ENCODE data around the gene NUDT8. TPM values are rescaled to one million over a fixed set of nuclear protein-coding genes. Genes with fewer than 3 reads are reported as not detected.

Gene NUDT8
- total RNA-seq, 6 experiments from 2014 or later: 2.0 to 3.0 (median 2.6) TPM

DNA sequence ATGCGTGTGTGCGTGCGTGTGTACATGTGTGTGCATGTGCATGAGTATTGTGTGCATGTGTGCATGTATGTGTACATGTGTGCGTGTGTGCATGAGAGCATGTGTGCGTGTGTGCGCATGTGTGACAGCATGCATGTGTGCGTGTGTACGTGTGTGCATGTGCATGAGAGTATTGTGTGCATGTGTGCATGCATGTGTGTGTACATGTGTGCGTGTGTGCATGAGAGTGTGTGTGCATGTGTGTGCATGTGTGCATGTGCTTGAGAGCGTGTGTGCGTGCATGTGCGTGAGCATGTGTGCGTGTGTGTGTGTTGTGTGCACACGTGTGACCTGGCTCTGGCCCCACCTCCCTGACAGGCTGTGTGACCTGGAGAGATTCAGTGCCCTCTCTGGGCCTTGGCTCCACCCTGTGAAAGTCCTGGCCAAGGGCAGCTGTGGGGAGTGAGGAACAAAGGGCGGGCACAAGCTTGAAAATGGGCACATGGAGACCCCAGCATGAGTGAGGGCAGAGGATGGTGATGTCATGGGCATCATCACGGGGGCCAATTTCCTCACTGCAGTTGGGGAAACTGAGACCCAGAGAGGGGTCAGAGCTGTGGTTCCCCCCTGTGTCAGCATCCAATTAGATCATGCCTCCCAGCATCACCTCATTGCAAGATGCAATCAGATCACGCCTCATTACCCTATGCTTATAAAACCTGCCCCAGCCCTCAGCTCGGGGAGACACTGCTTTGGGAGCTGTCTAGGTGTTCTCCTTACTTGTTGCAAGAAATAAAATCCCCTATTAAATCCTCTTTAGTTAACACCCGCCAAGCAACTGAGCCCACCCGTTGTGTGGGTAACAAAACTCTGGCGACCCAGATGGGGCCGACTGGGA, 20.1 kb upstream of the NUDT8 start:
- H3K27me3 Mint-ChIP-seq (ENCODE audit: insufficient read depth): peaks cover 9% of the 10 kb centered on the region; the same call in 1 of the 2 replicates
- TF ChIP-seq, protein P1, sequence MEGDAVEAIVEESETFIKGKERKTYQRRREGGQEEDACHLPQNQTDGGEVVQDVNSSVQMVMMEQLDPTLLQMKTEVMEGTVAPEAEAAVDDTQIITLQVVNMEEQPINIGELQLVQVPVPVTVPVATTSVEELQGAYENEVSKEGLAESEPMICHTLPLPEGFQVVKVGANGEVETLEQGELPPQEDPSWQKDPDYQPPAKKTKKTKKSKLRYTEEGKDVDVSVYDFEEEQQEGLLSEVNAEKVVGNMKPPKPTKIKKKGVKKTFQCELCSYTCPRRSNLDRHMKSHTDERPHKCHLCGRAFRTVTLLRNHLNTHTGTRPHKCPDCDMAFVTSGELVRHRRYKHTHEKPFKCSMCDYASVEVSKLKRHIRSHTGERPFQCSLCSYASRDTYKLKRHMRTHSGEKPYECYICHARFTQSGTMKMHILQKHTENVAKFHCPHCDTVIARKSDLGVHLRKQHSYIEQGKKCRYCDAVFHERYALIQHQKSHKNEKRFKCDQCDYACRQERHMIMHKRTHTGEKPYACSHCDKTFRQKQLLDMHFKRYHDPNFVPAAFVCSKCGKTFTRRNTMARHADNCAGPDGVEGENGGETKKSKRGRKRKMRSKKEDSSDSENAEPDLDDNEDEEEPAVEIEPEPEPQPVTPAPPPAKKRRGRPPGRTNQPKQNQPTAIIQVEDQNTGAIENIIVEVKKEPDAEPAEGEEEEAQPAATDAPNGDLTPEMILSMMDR (IDR thresholded peaks at IDR 0.05): no peak

DNA sequence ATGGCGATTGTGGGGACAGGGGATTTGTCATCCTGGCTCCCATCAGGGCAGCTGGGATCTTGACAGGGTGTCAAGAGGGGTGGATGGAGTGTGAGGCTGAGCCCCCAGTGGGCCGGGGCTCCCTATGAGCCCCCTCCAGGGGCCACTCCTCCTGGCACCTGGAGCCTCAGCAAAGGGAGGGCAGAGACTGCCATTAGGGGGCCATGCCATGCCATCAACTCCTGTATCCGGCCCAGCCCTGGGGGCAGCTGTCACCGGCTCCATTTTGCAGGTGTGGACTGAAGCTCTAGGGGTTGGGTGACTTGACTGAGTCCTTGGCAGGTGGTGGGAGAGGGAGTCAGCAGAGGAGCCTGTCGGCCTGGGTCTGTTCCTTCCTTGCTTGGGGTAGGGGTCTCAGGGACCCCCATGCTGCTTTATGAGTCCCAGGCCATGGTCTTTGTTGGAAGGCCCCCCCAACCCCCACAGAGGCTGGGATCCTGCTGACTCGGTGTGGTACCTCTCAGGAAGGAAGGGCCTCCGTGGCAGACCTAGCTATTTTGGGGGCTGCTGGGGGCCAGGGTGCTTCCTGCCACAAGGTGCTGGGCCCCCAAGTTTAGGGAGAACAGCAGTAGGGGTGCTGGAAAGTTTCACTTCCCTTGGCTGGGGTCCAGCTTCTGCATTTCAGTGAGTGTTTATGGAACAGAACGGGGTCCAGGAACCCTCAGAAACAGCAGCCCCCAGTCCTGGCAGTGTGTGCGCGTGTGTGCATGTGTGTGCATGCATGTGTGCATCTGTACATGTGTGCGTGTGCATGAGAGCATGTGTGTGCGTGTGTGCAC, 19.3 kb upstream of the NUDT8 start:
- Mint-ChIP-seq H3K27ac (no peak overlapping the region), H3K9me3 (no peaks in the 10 kb centered on the region), H3K36me3 (ENCODE audit: low read depth) (no peaks in the 10 kb centered on the region), H3K27me3 (ENCODE audit: insufficient read depth) (peaks cover 12% of the 10 kb centered on the region; the same call in 1 of the 2 replicates), H3K4me3 (no peak overlapping the region), H3K4me1 (ENCODE audit: low read depth) (no peaks in the 10 kb centered on the region; the same call in 1 of the 2 replicates)
- no peak for DNase-seq
- TF ChIP-seq, protein P1 (IDR thresholded peaks at IDR 0.05): no peak

More for the DNA sequence above, 20.1 kb upstream of the NUDT8 start:
- Mint-ChIP-seq H3K9me3 (no peaks in the 10 kb centered on the region), H3K36me3 (ENCODE audit: low read depth) (no peaks in the 10 kb centered on the region), H3K27ac (no peak overlapping the region), H3K4me3 (no peak overlapping the region), H3K4me1 (ENCODE audit: low read depth) (no peaks in the 10 kb centered on the region; the same call in 1 of the 2 replicates)
- no peak for DNase-seq

DNA sequence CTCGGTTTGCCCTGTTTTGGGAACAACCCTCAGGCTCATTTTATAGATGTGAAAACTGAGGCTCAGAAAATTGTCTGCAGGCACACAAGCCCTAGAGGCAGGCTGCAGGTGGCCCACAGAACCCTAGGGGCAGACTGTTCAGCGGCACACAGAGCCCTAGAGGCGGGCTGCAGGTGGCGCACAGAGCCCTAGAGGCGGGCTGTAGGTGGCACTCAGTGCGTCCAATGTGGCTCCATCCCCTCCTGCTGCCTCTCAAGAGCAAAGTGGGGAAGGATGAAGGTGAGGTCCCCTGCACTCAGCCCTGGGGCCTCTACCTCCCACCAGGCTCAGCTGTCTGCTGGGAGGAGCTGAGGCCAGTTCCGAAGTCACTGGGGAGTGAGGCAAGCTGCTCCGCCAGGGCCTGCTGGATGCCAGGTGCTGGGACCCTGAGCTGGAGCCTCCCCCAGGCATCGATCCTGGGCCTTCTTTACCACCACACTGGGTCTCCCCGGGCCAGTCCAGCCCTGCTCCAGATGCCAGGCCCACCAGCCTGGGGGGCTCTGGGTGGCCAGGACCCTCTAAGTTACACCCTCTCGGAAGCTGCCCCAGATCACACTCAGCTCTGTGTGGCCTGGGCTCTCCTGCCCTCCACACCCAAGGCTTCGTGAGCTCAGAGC, 18.5 kb upstream of the NUDT8 start:
- TF ChIP-seq, protein P1 (IDR thresholded peaks at IDR 0.05): peak; percentile 31
- Mint-ChIP-seq H3K4me3 (no peak overlapping the region), H3K27me3 (ENCODE audit: insufficient read depth) (peaks cover 12% of the 10 kb centered on the region; the same call in 1 of the 2 replicates), H3K36me3 (ENCODE audit: low read depth) (no peaks in the 10 kb centered on the region), H3K9me3 (no peaks in the 10 kb centered on the region), H3K27ac (no peak overlapping the region), H3K4me1 (ENCODE audit: low read depth) (no peaks in the 10 kb centered on the region; the same call in 1 of the 2 replicates)
- DNase-seq: no peak

DNA sequence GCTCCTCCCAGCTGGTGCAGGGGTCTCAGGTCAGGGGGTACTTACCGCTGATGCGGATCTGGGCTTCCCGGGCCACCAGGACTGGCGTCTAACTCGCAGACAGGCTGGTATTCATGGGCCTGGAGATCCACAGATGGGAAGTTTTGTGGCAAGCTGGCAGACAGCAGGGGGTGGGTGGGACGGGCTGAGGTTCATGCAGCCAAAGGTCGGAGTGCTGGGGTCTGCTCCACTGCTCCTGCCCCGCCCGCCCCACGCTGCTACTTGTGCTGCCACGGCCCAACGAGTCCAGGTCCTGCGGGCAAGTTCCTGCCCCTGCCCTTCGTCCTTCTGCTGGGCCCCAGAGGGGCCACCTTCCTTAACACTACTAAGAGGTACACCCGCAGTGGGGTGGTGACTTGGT, 17.7 kb upstream of the NUDT8 start:
- H3K27me3 Mint-ChIP-seq (ENCODE audit: insufficient read depth): peaks cover 13% of the 10 kb centered on the region; the same call in 1 of the 2 replicates

More for the DNA sequence above, 17.7 kb upstream of the NUDT8 start:
- no peak overlapping the region for H3K4me3 Mint-ChIP-seq
- TF ChIP-seq, protein P1 (IDR thresholded peaks at IDR 0.05): no peak
- H3K27ac Mint-ChIP-seq: no peak overlapping the region
- DNase-seq: no peak
- H3K36me3 Mint-ChIP-seq (ENCODE audit: low read depth): no peaks in the 10 kb centered on the region
- H3K9me3 Mint-ChIP-seq: no peaks in the 10 kb centered on the region
- no peaks in the 10 kb centered on the region; the same call in 1 of the 2 replicates for H3K4me1 Mint-ChIP-seq (ENCODE audit: low read depth)

All from HFFc6 (cell line).